Smooth muscle cell (in vitro differentiated cells): ENCODE measurements around the gene BIN1. TPM values are rescaled to one million over a fixed set of nuclear protein-coding genes. Genes with fewer than 3 reads are reported as not detected.

ENCODE experiments used
- DNase-seq: peaks from one replicate; lab custom pipeline; 2025; ENCODE audit not compliant: unreplicated experiment; lab: John Stamatoyannopoulos, UW
- H2AFZ ChIP-seq: fragments of 200-600 bp; sonication (generic); 2 replicates; pipeline ENCODE4 v1.6.0; 2016; ENCODE audit warnings: antibody characterized with exemption, low read depth, mild to moderate bottlenecking
- H3F3A ChIP-seq: fragments of 200-600 bp; sonication (generic); 2 replicates; pipeline ENCODE4 v1.6.0; 2017; ENCODE audit warnings: antibody characterized with exemption, low read depth
- H3K27ac ChIP-seq: fragments of 200-600 bp; sonication (generic); 2 replicates; pipeline ENCODE4 v1.5.1; 2016; ENCODE audit warnings: low read depth, mild to moderate bottlenecking
- H3K27me3 ChIP-seq: fragments of 200-600 bp; sonication (generic); 2 replicates; pipeline ENCODE4 v1.6.1; 2016; ENCODE audit warnings: low read depth, mild to moderate bottlenecking
- H3K36me3 ChIP-seq: fragments of 200-600 bp; sonication (generic); 2 replicates; pipeline ENCODE4 v1.5.1; 2016; ENCODE audit warnings: low read depth
- H3K4me1 ChIP-seq: fragments of 200-600 bp; sonication (generic); 2 replicates; pipeline ENCODE4 v1.5.1; 2016; ENCODE audit warnings: low read depth
- H3K4me2 ChIP-seq: fragments of 200-600 bp; sonication (generic); 2 replicates; pipeline ENCODE4 v1.6.0; 2016; ENCODE audit warnings: mild to moderate bottlenecking
- H3K4me3 ChIP-seq: fragments of 200-600 bp; sonication (generic); 2 replicates; pipeline ENCODE4 v1.5.1; 2016; ENCODE audit warnings: mild to moderate bottlenecking
- H3K79me2 ChIP-seq: fragments of 200-600 bp; sonication (generic); 2 replicates; pipeline ENCODE4 v1.6.0; 2016; ENCODE audit warnings: low read depth, mild to moderate bottlenecking
- H3K9ac ChIP-seq: fragments of 200-600 bp; sonication (generic); 2 replicates; pipeline ENCODE4 v1.6.0; 2016; ENCODE audit warnings: low read depth
- H3K9me3 ChIP-seq: fragments of 200-600 bp; sonication (generic); replicated peaks from 2 replicates; pipeline ENCODE4 v1.5.1; 2016; ENCODE audit warnings: low read depth
- H4K20me1 ChIP-seq: fragments of 200-600 bp; sonication (generic); 2 replicates; pipeline ENCODE4 v1.6.0; 2016; ENCODE audit warnings: low read depth
- WGBS: methylation state at CpG from one replicate; pipeline ENCODE4 v1.1.7; 2016; ENCODE audit warnings: low lambda C conversion rate; 5-methylcytosine and 5-hydroxymethylcytosine counted together
- polyA plus RNA-seq: library from polyadenylated mRNA; unstranded; fragments of >200 nt; fragmentation: Nextera tagmentation; extraction: Ambion mirVana; gene quantifications from 2 replicates; pipeline ENCODE4 v1.2.1, GENCODE V29; 2016
- total RNA-seq: library from RNA; depleted of rRNA; stranded (reverse); fragments of >200 nt; gene quantifications from 2 replicates; pipeline ENCODE4 v1.2.3, GENCODE V29; 2014
- TF ChIP-seq, protein P1 (sequence below): fragments of 200-600 bp; sonication (generic); IDR thresholded peaks from 2 replicates; pipeline ENCODE4 v1.5.1; 2017; ENCODE audit warnings: borderline replicate concordance, mild to moderate bottlenecking, antibody characterized with exemption; ENCODE audit not compliant: insufficient read depth, poor library complexity, severe bottlenecking

Gene BIN1
- total and polyA plus RNA-seq, 2 experiments from 2014 or later: 25.4 to 32.4 TPM

DNA sequence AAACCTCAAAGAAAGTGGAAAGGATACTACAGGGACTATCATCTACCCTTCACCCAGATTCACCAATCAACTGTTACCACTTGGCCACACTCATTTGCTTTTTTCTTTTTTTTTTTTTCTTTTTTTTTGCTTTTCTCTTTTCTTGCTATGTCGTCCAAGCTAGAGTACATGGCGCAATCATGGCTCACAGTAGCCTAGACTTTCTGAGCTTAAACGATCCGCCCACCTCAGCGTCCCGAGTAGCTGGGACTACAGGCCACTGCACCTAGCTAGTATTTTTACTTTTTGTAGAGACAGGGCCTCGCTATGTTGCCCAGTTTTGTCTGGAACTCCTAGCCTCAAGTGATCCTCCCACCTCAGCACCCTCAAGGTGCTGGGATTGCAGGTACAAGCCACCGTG is 24.0 kb downstream of the BIN1 start:
- Histone ChIP-seq H3K27ac (no peak overlapping the region), H4K20me1 (peaks cover 100% of the 10 kb centered on the region), H3K36me3 (no peaks in the 10 kb centered on the region), H3K9ac (no peak overlapping the region), H3K4me2 (peak overlapping the region; percentile 66), H3K27me3 (no peaks in the 10 kb centered on the region), H3K9me3 (no peaks in the 10 kb centered on the region), H3K79me2 (peaks cover 41% of the 10 kb centered on the region), H3K4me3 (no peak overlapping the region), H2AFZ (no peak overlapping the region), H3K4me1 (peaks cover 42% of the 10 kb centered on the region), H3F3A (peaks cover 30% of the 10 kb centered on the region)
- 77% methylated on average over 8 of the region's 8 CpGs for WGBS
- TF ChIP-seq, protein P1, sequence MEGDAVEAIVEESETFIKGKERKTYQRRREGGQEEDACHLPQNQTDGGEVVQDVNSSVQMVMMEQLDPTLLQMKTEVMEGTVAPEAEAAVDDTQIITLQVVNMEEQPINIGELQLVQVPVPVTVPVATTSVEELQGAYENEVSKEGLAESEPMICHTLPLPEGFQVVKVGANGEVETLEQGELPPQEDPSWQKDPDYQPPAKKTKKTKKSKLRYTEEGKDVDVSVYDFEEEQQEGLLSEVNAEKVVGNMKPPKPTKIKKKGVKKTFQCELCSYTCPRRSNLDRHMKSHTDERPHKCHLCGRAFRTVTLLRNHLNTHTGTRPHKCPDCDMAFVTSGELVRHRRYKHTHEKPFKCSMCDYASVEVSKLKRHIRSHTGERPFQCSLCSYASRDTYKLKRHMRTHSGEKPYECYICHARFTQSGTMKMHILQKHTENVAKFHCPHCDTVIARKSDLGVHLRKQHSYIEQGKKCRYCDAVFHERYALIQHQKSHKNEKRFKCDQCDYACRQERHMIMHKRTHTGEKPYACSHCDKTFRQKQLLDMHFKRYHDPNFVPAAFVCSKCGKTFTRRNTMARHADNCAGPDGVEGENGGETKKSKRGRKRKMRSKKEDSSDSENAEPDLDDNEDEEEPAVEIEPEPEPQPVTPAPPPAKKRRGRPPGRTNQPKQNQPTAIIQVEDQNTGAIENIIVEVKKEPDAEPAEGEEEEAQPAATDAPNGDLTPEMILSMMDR: no peak
- no peak for DNase-seq

DNA sequence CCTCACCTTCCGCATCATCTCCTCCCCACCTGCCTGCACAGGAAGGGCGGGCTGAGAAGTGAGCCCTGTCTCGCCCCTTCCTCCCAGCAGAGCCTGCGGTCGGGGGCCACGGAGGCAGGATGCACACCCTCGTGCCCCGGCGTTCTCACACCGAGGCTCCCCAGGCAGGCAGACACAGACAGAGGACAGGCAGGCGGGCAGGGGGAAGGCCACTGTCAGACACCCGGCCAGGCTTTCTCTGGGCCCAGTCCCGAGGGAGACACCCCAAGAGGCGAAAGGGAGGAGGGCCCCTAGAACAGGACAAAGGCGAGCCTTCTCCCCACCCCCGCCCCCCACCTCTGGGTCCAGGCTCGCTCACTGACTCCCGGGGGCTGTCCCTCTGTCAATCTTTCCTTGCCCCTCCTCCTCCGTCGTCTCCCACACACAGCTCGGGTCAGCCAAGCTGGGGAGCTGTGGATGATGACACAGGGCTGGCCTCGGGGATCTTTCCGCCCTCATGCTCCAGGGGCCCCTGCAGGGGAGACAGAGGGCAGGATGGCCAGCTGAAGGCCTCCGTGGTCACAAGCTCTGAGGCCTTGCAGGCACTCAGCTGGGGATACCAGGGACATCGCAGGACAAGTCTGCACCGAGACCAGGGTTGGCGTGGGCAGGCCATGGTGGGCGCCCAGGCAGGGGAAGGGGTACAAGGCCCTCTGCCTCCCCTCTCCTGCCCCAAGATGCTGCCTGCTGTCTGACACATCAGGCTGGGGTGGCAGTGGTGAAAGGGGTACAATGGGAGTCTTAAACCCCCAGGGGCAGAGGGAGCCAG is 24.9 kb downstream of the BIN1 start:
- Histone ChIP-seq H3K9me3 (no peaks in the 10 kb centered on the region), H3K79me2 (peaks cover 44% of the 10 kb centered on the region), H3K4me3 (no peak overlapping the region), H3F3A (peaks cover 23% of the 10 kb centered on the region), H3K36me3 (no peaks in the 10 kb centered on the region), H2AFZ (no peak overlapping the region), H4K20me1 (peaks cover 100% of the 10 kb centered on the region), H3K27ac (no peak overlapping the region), H3K4me2 (peak overlapping the region; percentile 66), H3K9ac (no peak overlapping the region), H3K4me1 (peaks cover 34% of the 10 kb centered on the region), H3K27me3 (no peaks in the 10 kb centered on the region)
- TF ChIP-seq, protein P1: no peak
- DNase-seq: no peak
- WGBS: 53% methylated on average over 28 of the region's 28 CpGs

DNA sequence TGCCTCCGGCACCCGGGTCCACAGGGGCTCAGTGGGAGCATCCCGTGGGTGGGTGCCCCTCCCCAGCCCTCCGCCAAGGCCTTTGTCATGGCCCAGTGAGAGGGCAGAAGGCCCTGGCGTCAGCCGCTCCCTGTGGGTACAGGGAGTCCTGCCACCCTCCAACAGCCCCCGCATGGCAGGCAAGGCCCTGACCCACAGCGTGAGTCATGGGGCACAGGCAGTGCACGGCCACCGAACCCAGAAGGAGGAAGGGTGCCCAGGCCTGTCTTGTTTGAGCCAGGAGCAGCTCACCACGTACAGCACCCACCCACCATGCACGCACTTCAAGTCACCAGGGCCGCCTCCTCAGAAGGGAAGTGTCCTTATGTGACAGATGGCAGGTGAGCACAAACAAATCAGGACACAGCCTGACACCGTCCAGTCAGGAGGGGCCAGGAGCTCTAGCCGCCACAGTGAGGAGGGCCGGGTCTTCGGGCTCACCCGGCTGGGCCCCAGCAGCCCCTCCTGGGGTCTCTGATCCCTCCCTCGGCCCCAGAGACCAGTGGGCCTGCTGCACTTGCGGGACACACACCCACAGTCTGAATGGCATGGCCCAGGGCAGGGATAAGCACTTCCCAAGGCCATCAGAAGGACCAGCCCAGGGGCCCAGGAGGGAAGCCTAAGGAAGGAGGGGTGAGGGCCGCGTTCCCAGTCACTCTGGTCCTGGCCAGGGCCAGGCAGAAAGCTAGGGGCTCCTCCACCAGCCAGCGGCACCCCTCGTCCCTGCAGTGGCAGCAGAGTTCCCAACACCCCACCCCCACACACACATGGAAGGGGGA is 25.8 kb downstream of the BIN1 start:
- Histone ChIP-seq H3K9me3 (no peaks in the 10 kb centered on the region), H4K20me1 (peaks cover 99% of the 10 kb centered on the region), H2AFZ (no peak overlapping the region), H3K79me2 (peaks cover 44% of the 10 kb centered on the region), H3K4me2 (peak overlapping the region; percentile 66), H3K9ac (no peak overlapping the region), H3F3A (peaks cover 19% of the 10 kb centered on the region), H3K27me3 (no peaks in the 10 kb centered on the region), H3K36me3 (no peaks in the 10 kb centered on the region), H3K4me3 (no peak overlapping the region), H3K4me1 (peaks cover 28% of the 10 kb centered on the region), H3K27ac (no peak overlapping the region)
- no peak for DNase-seq
- 79% methylated on average over 24 of the region's 24 CpGs for WGBS
- TF ChIP-seq, protein P1: no peak
